Endothelial cell of umbilical vein (primary cell): ENCODE results near the gene GATA6. TPM values are rescaled to one million over a fixed set of nuclear protein-coding genes. Genes with fewer than 3 reads are reported as not detected.

Experiments used
- BruUV-seq: library from RNA; stranded (reverse); fragments of 400-500 nt; replicated peaks from 2 replicates; lab custom pipeline; 2021; lab: Mats Ljungman, UMichigan
- CTCF ChIA-PET: fragments of 300-600, 350-600 bp; sonication (Branson Sonifier 250); formaldehyde crosslinking; loops from one replicate; lab custom pipeline; 2021; ENCODE audit warnings: antibody characterized with exemption, inconsistent platforms; lab: Charles Lee
- POLR2A ChIA-PET: fragments of 300-600, 350-600 bp; sonication (Branson Sonifier 250); formaldehyde crosslinking; loops from one replicate; lab custom pipeline; 2021; ENCODE audit warnings: antibody characterized with exemption, inconsistent platforms; lab: Charles Lee
- DNase-seq: peaks from one replicate; pipeline ENCODE4 v3.0.0-alpha.2; 2011; ENCODE audit warnings: low read depth, low spot score
- FAIRE-seq: peaks from 2 replicates; lab custom pipeline; 2011; peaks lifted over from hg19 to GRCh38; lab: Jason Lieb, UNC
- H2AFZ ChIP-seq: 2 replicates; pipeline ENCODE4 v1.6.0; 2012; ENCODE audit warnings: low read depth, low read length, control low read depth, inconsistent platforms
- H3K27ac ChIP-seq: 2 replicates; pipeline ENCODE4 v1.5.1; 2011; ENCODE audit warnings: low read depth, mild to moderate bottlenecking, control low read depth, low read length, moderate library complexity; ENCODE audit not compliant: insufficient read depth
- H3K27me3 ChIP-seq, 2 experiments: 2 replicates each; pipeline versions ENCODE4 v1.6.0 to v1.6.1; 2011; ENCODE audit warnings: low read length in 2 of 2, mixed read lengths in 1 of 2; ENCODE audit not compliant: control insufficient read depth in 2 of 2, insufficient read depth in 2 of 2
- H3K36me3 ChIP-seq, 2 experiments: 2 replicates in 1 of 2; 3 replicates in 1 of 2; pipeline ENCODE4 v1.5.1; 2011; ENCODE audit warnings: low read length in 2 of 2, mild to moderate bottlenecking in 1 of 2, moderate library complexity in 1 of 2; ENCODE audit not compliant: control insufficient read depth in 2 of 2, insufficient read depth in 2 of 2; ENCODE audit errors: extremely low read depth in 1 of 2
- H3K4me1 ChIP-seq: 3 replicates; pipeline ENCODE4 v1.5.1; 2011; ENCODE audit warnings: mild to moderate bottlenecking, low read length; ENCODE audit not compliant: control insufficient read depth, insufficient read depth; ENCODE audit errors: extremely low read depth
- H3K4me2 ChIP-seq: 2 replicates; pipeline ENCODE4 v1.6.1; 2011; ENCODE audit warnings: low read length, control low read depth, mixed read lengths; ENCODE audit not compliant: insufficient read depth
- H3K4me3 ChIP-seq, 3 experiments: fragments of 200-600 bp in 1 of 3; sonication (generic), shearing (Covaris generic) in 1 of 3; replicated peaks in 1 of 3; 2 replicates each; pipeline ENCODE4 v1.5.1; 2011 to 2016; ENCODE audit warnings: control low read depth in 3 of 3, low read length in 3 of 3, mild to moderate bottlenecking in 2 of 3, inconsistent platforms in 1 of 3, low read depth in 1 of 3, moderate library complexity in 1 of 3; ENCODE audit not compliant: insufficient read depth in 1 of 3
- H3K79me2 ChIP-seq: 2 replicates; pipeline ENCODE4 v1.6.0; 2012; ENCODE audit warnings: low read length, inconsistent platforms; ENCODE audit not compliant: control insufficient read depth, insufficient read depth
- H3K9ac ChIP-seq: replicated peaks from 2 replicates; pipeline ENCODE3; 2011; ENCODE audit warnings: low read length, control low read depth; ENCODE audit not compliant: insufficient read depth; ENCODE audit errors: extremely low read depth
- H3K9me1 ChIP-seq: replicated peaks from 3 replicates; pipeline ENCODE4 v1.6.0; 2011; ENCODE audit warnings: mild to moderate bottlenecking, low read length; ENCODE audit not compliant: control insufficient read depth, insufficient read depth; ENCODE audit errors: extremely low read depth
- H3K9me3 ChIP-seq: replicated peaks from 2 replicates; pipeline ENCODE4 v1.5.1; 2012; ENCODE audit warnings: low read length, inconsistent platforms; ENCODE audit not compliant: control insufficient read depth, insufficient read depth
- H4K20me1 ChIP-seq: replicated peaks from 2 replicates; pipeline ENCODE3; 2011; ENCODE audit warnings: mild to moderate bottlenecking, low read length; ENCODE audit not compliant: control insufficient read depth, insufficient read depth; ENCODE audit errors: extremely low read depth
- CTCF ChIP-seq, 2 donors: IDR thresholded peaks; 1 replicate in 1 of 2; 2 replicates in 1 of 2; pipeline ENCODE4 v1.5.1; 2011; ENCODE audit warnings: low read length in 2 of 2, mild to moderate bottlenecking in 2 of 2, moderate library complexity in 2 of 2, control low read depth in 1 of 2, inconsistent platforms in 1 of 2, low read depth in 1 of 2; ENCODE audit not compliant: insufficient read depth in 1 of 2; ENCODE audit errors: extremely low read depth in 1 of 2
- EZH2 ChIP-seq: IDR thresholded peaks from 2 replicates; pipeline ENCODE4 v1.6.1; 2012; ENCODE audit warnings: borderline replicate concordance, low read depth, mild to moderate bottlenecking, moderate library complexity, low read length, inconsistent platforms; ENCODE audit not compliant: severe bottlenecking
- FOS ChIP-seq: IDR thresholded peaks from 2 replicates; pipeline ENCODE4 v1.6.1; 2011; ENCODE audit warnings: mild to moderate bottlenecking, low read length, moderate library complexity, borderline replicate concordance; ENCODE audit not compliant: insufficient read depth
- GATA2 ChIP-seq: IDR thresholded peaks from 2 replicates; pipeline ENCODE4 v1.7.0; 2011; ENCODE audit warnings: low read depth, mild to moderate bottlenecking, moderate library complexity, mixed read lengths, low read length; ENCODE audit not compliant: insufficient read length, insufficient read depth
- JUN ChIP-seq: IDR thresholded peaks from 2 replicates; pipeline ENCODE4 v1.6.1; 2011; ENCODE audit warnings: borderline replicate concordance, low read depth; ENCODE audit not compliant: insufficient read length, insufficient read depth
- MAX ChIP-seq: IDR thresholded peaks from 2 replicates; pipeline ENCODE4 v1.6.1; 2011; ENCODE audit not compliant: insufficient read depth, insufficient read length
- MYC ChIP-seq: IDR thresholded peaks from one replicate; pipeline ENCODE4 v1.6.1; 2011; ENCODE audit warnings: mild to moderate bottlenecking, low read depth, low read length
- dilution Hi-C: fragments of 300-500 bp; cut with MboI; formaldehyde crosslinking; loops from one replicate; pipeline ENCODE4 v1.15.0; 2019; ENCODE audit warnings: low sequenced_read_pairs; ENCODE audit not compliant: extremely low pct_ligation_motif_present
- intact Hi-C: fragments of 100-400 bp; cut with micrococcal nuclease; formaldehyde crosslinking; loops from one replicate; pipeline ENCODE4 v1.10.0; 2022
- polyA plus RNA-seq, 4 experiments: library from polyadenylated mRNA; depleted of rRNA in 3 of 4; stranded (reverse) in 3 of 4; unstranded in 1 of 4; fragments of >200 nt; gene quantifications; 2 replicates each; pipeline versions ENCODE4 v1.2.1 to v1.2.3, GENCODE V29; 2011 to 2012; ENCODE audit warnings: missing spikeins in 1 of 4
- total RNA-seq: library from RNA; stranded (reverse); gene quantifications from 2 replicates; pipeline ENCODE4 v1.2.3, GENCODE V29; 2021

The GATA6 gene
- total and polyA plus RNA-seq, 2 donors (not counting 3 experiments of a cell fraction or from before 2014, with no cell fraction given), result 4.1 to 14.6 TPM

- dilution Hi-C loops, result no loop called here
Observed at GRCh38 chr18:22129778-22130177, 39.6 kb upstream of the GATA6 start.

More at GRCh38 chr18:22129778-22130177, 39.6 kb upstream of the GATA6 start:
- no peak overlapping the region for H3K4me2 ChIP-seq
- no peak overlapping the region for H3K4me3 ChIP-seq
- no peaks in the 10 kb centered on the region for H3K4me1 ChIP-seq
- no peak for TF ChIP-seq GATA2
- no peak for TF ChIP-seq MAX
- no peak for TF ChIP-seq FOS
- no peak for TF ChIP-seq CTCF (IDR thresholded peaks at IDR 0.05; ENCODE audit: extremely low read depth in 1 of 2, insufficient read depth in 1 of 2, low read depth in 1 of 2, low read length in 2 of 2)
- no peak for TF ChIP-seq EZH2
- TF ChIP-seq MYC, result no peak
- no peak for TF ChIP-seq JUN
- intact Hi-C loops, result no loop called here
- DNase-seq, result no peak
- H3K9me1 ChIP-seq, result no peaks in the 10 kb centered on the region
- no peaks in the 10 kb centered on the region for H4K20me1 ChIP-seq
- no peak overlapping the region for H3K27ac ChIP-seq
- no peak for FAIRE-seq
- ChIA-PET CTCF (no interaction called here), POLR2A (no interaction called here)
- peaks cover 6 to 8% of the 10 kb centered on the region in 2 experiments for H3K27me3 ChIP-seq
- H2AFZ ChIP-seq, result no peak overlapping the region
- H3K9ac ChIP-seq, result no peak overlapping the region
- no peaks in the 10 kb centered on the region for H3K36me3 ChIP-seq
- BruUV-seq, result no TSS peak
- H3K9me3 ChIP-seq, result no peaks in the 10 kb centered on the region
- no peaks in the 10 kb centered on the region for H3K79me2 ChIP-seq
